Measurements from ENCODE around the gene SLC7A14. TPM values are rescaled to one million over a fixed set of nuclear protein-coding genes. Genes with fewer than 3 reads are reported as not detected.

The SLC7A14 gene
- total and polyA plus RNA-seq, 2 donors (not counting 1 experiment from before 2014, with no cell fraction given): not detected

GRCh38 chr3:170603770-170604510 is 18.1 kb upstream of the SLC7A14 start:
- Histone ChIP-seq H3K9ac (ENCODE audit: low read length) (no peak overlapping the region), H3K36me3 (replicated peaks in 1 of 2; ENCODE audit: control extremely low read depth in 1 of 2, control insufficient read depth in 1 of 2, extremely low read depth in 1 of 2, insufficient read depth in 2 of 2, low read length in 1 of 2) (no peaks in the 10 kb centered on the region), H3K4me2 (replicated peaks; ENCODE audit: low read depth, low read length, poor library complexity, severe bottlenecking) (no peak overlapping the region), H3K9me3 (ENCODE audit: control extremely low read depth in 1 of 3, control insufficient read depth in 2 of 3, insufficient read depth in 1 of 3, low read length in 2 of 3) (peaks cover 0 to 1% (median 0%) of the 10 kb centered on the region in 3 donors), H3K27me3 (replicated peaks in 1 of 4; ENCODE audit: control extremely low read depth in 1 of 4, control insufficient read depth in 3 of 4, insufficient read depth in 4 of 4, low read length in 3 of 4) (peaks cover 0 to 3% (median 0%) of the 10 kb centered on the region in 4 experiments), H3K27ac (ENCODE audit: low read length in 2 of 2) (no peak overlapping the region), H3K4me1 (ENCODE audit: control insufficient read depth in 2 of 2, insufficient read depth in 2 of 2, low read length in 2 of 2) (no peaks in the 10 kb centered on the region), H3K79me2 (ENCODE audit: control insufficient read depth, insufficient read depth, low read length) (no peaks in the 10 kb centered on the region), H2AFZ (ENCODE audit: insufficient read depth, low read depth, low read length, poor library complexity, severe bottlenecking) (no peak overlapping the region), H4K20me1 (ENCODE audit: control insufficient read depth, insufficient read depth, low read length, poor library complexity, severe bottlenecking) (no peaks in the 10 kb centered on the region), H3K4me3 (ENCODE audit: control extremely low read depth in 1 of 5, extremely low read depth in 1 of 5, insufficient read depth in 1 of 5, low read depth in 2 of 5, low read length in 4 of 5) (no peak overlapping the region)
- TF ChIP-seq EZH2 (IDR thresholded peaks at IDR 0.05; ENCODE audit: borderline replicate concordance, insufficient read depth, low read depth, low read length, poor library complexity, severe bottlenecking): no peak
- no peak for TF ChIP-seq CTCF (IDR thresholded peaks at IDR 0.05)
- Mint-ChIP-seq H3K27ac (no peak overlapping the region), H3K9me3 (ENCODE audit: insufficient read depth) (no peaks in the 10 kb centered on the region), H3K4me1 (no peaks in the 10 kb centered on the region), H3K4me3 (no peak overlapping the region), H3K27me3 (peaks cover 40% of the 10 kb centered on the region)
- no peak for DNase-seq
- no peak for ATAC-seq (ENCODE audit: low read depth)
- ChIA-PET CTCF (no interaction called here), POLR2A (no interaction called here)
- 50% methylated on average over 2 of the region's 5 CpGs for WGBS (ENCODE audit: insufficient coverage)
- intact Hi-C loops (cut with micrococcal nuclease): no loop called here

- ATAC-seq (ENCODE audit: low read depth) (no peak), DNase-seq (no peak)
- intact Hi-C loops (cut with micrococcal nuclease): no loop called here
- no peak overlapping the region for H3K9ac ChIP-seq (ENCODE audit: low read length)
- CTCF ChIA-PET: no interaction called here
- no peaks in the 10 kb centered on the region for H4K20me1 ChIP-seq (ENCODE audit: control insufficient read depth, insufficient read depth, low read length, poor library complexity, severe bottlenecking)
- H3K9me3 ChIP-seq (ENCODE audit: control extremely low read depth in 1 of 3, control insufficient read depth in 2 of 3, insufficient read depth in 1 of 3, low read length in 2 of 3): peaks cover 0 to 1% (median 0%) of the 10 kb centered on the region in 3 donors
- no peak overlapping the region for H3K27ac Mint-ChIP-seq
- H3K4me3 ChIP-seq (ENCODE audit: control extremely low read depth in 1 of 5, extremely low read depth in 1 of 5, insufficient read depth in 1 of 5, low read depth in 2 of 5, low read length in 4 of 5): no peak overlapping the region
- H3K4me1 Mint-ChIP-seq: no peaks in the 10 kb centered on the region
- H3K27ac ChIP-seq (ENCODE audit: low read length in 2 of 2): no peak overlapping the region
- no peak overlapping the region for H3K4me2 ChIP-seq (replicated peaks; ENCODE audit: low read depth, low read length, poor library complexity, severe bottlenecking)
- no peaks in the 10 kb centered on the region for H3K36me3 ChIP-seq (replicated peaks in 1 of 2; ENCODE audit: control extremely low read depth in 1 of 2, control insufficient read depth in 1 of 2, extremely low read depth in 1 of 2, insufficient read depth in 2 of 2, low read length in 1 of 2)
- H3K79me2 ChIP-seq (ENCODE audit: control insufficient read depth, insufficient read depth, low read length): no peaks in the 10 kb centered on the region
- H3K27me3 Mint-ChIP-seq: peaks cover 39% of the 10 kb centered on the region
- POLR2A ChIA-PET: no interaction called here
- no peaks in the 10 kb centered on the region for H3K9me3 Mint-ChIP-seq (ENCODE audit: insufficient read depth)
- no peak overlapping the region for H3K4me3 Mint-ChIP-seq
- no CpG with 5 or more reads among the region's 1 CpG for WGBS (ENCODE audit: insufficient coverage)
- TF ChIP-seq EZH2 (IDR thresholded peaks at IDR 0.05; ENCODE audit: borderline replicate concordance, insufficient read depth, low read depth, low read length, poor library complexity, severe bottlenecking): no peak
- no peak for TF ChIP-seq CTCF (IDR thresholded peaks at IDR 0.05)
- no peak overlapping the region for H2AFZ ChIP-seq (ENCODE audit: insufficient read depth, low read depth, low read length, poor library complexity, severe bottlenecking)
- H3K27me3 ChIP-seq (replicated peaks in 1 of 4; ENCODE audit: control extremely low read depth in 1 of 4, control insufficient read depth in 3 of 4, insufficient read depth in 4 of 4, low read length in 3 of 4): peaks cover 0 to 3% (median 0%) of the 10 kb centered on the region in 4 experiments
- H3K4me1 ChIP-seq (ENCODE audit: control insufficient read depth in 2 of 2, insufficient read depth in 2 of 2, low read length in 2 of 2): no peaks in the 10 kb centered on the region
Observed at GRCh38 chr3:170602556-170602955, 16.7 kb upstream of the SLC7A14 start.
